Ecto neural progenitor cell (in vitro differentiated cells): ENCODE data around the gene FADS3.
A peak's percentile ranks its signal among the peaks of the same experiment; 100 is the strongest.

ENCODE experiments used
- DNase-seq: peaks from one replicate; pipeline ENCODE4 v3.0.0-alpha.2; 2018; ENCODE audit warnings: low spot score

FADS3 gene

DNA sequence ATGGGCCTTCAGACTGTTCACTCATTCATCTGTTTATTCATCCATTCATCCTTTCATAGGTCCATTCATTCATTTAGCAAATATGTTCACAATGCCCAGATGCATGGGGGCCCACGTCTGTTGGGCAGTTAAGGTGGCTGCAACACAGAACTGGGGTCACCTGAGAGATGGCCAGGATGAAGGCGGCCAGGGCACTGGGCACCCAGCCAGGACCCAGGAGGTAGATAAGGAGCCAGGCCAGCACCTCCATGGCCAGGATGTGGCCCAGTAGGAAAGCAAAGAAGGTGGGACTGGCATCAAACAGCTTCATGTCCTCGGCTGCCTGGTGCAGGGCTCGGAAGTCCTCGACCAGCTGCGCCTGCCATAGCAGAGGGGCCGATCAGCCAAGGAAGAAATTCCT lies 12.2 kb downstream of the FADS3 start:
- no peak for DNase-seq

DNA sequence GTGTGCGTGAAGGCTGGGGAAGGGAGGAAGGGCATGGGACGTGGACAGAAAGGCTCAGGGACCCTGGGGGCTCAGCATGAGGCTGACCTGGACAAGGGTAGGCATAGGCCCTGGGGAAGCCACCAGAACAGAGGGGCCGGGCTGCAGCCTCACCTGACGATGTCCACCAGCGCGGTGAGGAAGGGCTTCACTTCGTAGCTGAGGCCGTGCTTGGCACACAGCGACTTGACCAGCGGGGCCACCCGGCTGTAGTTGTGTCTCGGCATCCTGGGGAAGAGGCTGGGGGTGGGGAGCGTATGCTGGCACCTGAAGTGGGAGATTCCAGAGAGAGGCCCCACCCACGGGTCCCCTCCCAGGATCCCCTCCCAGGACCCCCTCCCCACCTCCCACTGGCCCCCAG lies 15.6 kb downstream of the FADS3 start:
- no peak for DNase-seq

DNA sequence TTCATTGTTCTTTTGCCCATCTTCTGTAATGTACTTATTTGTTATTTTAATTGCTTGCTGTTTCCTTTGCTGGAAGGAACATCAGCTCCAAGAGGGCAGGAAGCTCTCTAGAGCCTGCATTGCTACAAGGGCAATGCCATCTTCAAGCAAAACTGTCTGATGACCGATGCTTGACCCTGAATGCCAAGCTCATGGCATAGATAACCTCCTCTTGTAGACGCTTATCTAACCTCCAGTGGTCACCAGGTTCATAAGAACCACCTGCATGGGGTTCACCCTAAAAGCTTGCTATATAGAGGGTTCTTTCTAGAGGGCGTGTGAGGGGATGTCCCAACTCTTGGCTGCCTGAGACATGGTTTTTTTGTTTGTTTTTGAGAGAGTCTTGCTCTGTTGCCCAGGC lies 16.5 kb downstream of the FADS3 start:
- no peak for DNase-seq

DNA sequence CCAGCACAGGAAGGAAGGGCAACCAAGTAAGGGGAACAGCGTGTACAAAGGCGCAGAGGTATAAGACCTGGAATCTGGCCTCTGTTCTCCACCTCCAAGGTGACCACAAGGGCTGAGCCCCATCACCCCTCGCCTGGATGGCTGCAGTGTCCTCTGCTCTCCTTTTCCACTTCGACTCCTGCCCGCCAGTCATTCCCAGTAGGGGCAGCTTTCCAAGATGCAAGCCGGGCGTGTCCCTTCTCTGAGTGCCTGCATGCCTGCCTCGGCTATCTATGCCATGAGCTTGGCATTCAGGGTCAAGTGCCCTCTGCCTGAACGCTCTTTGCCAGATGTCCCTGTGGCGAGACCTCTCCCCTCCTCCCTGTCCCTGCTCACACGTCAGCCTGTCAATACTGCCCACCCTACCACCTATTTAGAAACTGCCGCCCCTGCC lies 17.0 kb downstream of the FADS3 start:
- DNase-seq = no peak

DNA sequence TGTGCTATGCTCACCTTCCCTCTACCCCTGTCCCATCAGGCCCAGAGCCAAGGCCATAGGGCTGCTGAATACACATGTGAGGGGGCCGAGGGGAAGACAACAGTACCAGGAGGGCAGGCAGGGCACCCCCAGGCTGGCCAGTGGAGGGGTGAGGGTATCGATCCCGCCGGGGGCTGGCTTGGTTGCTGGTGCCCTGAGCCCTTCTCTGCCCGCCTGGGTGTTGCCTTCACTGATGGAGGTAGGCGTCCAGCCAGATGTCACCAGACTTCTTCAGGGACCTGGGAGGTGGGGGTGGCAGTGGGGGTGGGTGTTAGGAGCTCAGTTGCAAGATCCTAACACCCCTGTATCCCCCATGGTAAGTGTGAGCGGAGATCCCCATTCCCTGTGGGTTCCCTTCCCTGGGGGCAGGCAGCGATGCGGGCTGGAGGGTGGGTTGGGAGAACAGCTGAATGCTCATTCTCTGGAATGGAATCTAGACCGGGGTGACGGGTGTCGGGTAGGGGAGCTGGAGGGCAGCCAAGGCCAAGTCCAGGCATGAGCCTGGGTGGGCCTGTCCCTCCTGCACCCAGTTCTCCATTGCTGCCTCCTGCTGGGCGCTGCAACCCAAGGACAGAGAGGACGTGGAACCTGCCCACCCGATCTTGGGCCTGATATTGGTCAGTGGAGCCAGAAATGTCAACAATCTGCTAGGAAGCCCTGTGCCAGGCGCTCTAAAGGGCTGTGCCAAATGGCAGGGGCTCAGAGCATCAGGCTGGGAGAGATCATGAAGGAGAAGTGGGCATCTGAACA lies 17.6 kb downstream of the FADS3 start:
- DNase-seq = no peak

DNA sequence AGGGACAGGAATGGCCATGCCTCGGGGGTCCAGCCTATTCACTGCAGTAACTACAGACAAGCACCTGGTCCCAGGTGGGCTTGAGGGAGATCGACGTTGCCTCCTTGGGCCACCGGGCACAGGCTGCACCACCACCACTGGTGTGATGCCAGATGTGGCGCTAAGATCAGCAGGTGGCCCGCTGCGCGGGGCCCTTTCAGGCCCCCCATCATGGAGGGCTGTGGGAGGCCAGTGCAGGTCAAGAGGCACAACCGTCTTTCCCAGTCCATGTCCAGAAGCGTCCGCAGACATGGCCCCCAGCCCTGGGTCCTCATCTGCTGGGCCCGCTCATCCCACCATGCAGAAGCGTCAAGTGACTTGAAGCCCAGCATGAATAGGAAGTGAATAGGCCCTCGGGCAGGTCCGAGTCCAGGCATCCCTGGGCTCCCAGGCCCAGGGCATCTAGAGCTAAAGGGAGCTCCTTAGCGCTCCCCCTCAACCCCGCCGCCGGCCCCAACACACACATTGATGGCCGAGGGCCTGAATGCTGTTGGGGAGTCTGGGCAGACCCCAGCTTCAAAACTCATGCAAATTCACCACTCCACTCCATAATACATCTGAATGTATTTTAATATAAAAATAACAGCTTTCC lies 18.3 kb downstream of the FADS3 start:
- DNase-seq = no peak

DNA sequence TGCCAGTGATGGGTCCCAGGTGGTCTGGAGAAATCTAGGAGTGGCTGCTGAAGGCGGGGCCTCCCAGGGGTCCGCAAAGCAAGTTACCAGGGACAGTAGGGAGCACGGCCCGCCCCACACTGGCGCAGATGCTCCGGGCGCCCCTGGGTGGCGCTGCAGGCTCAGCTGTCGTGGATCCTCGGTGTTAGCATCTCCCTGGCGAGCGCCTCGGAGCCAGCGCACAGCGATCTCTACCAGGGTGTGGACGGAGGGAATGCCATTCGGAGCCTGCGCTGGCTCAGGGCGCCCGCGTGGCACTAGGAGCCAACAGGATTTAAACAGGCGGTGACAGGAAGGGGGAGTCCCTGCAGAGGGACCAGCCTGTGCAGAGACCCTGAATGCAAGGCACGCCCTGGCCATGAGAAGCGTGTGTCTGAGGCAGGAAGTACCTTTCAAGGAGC lies 20.2 kb downstream of the FADS3 start:
- peak; percentile 91 for DNase-seq

DNA sequence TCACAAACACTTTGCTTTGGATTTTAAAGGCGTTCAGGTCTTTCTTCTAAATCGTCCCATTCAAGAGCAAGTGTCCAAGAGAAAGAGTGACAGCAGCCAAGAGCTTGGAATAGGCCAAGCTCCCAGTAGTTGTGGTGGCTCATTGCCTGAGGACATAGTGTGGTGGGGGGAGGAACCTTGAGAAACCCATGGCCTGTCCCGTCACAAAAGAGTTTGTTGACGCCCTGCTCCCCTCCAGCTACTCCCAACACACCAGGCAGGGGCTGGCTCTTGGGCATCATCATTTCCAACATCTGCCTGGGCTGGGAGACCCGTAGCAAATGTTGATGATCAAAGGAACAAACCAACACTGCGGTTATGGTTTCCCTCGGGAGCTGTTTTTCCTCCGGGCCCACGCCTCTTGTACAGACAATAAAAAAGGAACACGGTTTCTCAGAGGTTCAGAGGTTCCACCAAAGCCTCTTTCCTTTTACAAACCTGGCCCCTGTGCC lies 20.8 kb downstream of the FADS3 start:
- no peak for DNase-seq

DNA sequence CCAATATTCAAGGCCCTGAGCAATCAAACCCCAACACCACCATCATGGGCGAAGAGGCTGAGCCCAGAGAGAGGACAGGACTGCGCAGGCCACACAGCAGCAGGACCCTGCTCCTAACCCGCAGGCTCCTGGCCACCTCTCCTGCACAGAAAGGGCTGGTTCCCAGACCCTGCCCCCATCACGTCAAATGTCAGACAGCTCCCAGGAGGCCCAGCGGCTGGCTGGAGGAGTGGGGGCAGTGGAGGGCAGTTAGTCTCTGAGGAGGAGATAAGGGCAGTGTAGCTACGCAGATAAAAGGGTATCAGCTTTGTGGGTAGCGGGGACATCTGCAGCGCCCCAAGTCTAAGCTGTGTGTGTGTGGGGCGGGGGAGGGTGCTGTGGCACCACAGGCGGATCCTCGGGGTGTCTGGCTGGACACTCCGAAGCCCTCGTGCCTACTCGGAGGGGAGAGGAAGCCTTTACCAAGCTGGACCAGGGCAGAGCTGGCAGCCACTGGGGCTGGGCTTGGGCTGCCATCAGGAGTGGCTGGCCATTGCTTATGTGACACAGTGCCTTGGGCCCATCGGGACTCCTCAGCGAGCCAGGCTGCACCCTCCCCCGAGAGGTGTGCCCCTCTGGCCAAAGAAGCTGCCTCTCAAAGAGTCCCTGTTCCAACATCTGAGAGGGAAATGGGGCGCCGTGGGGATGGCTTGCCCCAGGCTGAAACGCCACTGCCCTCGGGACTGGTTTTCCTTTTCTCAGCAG lies 21.5 kb downstream of the FADS3 start:
- DNase-seq = peak; percentile 52

DNA sequence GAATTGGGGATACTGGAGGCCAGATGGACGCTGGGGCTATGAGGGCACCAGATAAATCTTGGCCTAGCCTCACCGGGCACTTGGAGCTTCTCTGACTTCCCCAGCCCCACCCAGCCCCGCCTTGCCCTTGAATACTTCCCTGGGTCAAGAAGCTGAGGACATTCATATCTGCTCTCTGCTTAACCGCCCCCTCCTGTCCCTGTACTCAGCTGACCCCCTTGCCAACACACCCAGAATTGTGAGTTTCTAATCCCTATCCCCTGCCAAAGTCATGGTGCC lies 22.0 kb downstream of the FADS3 start:
- no peak for DNase-seq

DNA sequence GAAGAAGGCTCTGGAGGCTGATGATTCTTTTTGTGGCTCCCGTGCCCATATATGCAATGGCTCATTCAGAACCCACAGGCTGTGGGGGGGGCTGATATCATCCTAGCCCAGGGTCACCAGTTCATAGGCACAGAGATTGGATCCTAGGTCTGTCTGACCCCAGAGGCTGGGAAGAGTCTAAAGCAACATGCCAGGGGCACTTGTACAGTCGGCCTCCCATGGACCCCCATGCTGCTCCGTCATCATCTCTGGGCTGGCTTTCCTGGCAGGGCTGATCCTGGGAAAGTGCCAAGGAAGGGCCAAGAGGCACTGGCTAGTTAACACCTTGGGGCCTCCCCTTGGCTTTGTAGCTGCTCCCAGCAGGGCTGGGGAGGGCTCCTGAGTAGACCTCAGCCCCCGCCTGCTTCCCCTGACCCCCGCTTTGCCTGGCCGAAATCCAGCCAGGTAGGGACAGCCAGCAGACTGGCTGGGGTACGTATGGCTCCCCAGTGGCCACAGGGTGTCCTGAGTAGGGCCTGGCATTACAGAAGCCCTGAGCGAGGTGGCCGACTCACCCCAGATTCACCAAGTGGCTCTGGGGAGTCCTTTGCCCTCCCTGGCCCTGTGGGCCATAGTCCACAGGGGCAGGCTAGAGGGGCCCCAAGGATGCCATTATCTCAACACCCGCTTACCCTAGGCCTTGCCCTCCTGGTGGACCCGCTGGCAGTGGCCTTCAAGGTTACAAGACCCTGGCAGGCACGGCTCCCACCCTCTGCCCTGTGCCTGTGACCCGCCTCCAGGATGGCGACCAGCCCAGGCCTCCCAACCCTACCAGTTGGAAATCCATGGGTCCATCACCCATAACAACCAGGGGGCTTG lies 22.5 kb downstream of the FADS3 start:
- DNase-seq = peak; percentile 47

DNA sequence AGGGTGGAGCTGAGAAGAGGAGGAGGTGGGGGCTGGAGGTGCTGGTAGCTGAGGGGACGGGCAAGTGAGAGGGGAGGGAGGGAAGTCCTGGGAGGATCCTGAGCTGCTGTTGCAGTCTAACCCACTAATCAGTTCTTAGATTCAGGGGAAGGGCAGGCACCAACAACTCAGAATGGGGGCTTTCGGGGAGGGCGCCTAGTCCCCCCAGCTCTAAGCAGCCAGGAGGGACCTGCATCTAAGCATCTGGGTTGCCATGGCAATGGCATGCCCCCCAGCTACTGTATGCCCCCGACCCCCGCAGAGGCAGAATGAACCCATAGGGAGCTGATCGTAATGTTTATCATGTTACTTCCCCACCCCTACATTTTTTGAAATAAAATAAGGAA lies 24.4 kb downstream of the FADS3 start:
- no peak for DNase-seq

DNA sequence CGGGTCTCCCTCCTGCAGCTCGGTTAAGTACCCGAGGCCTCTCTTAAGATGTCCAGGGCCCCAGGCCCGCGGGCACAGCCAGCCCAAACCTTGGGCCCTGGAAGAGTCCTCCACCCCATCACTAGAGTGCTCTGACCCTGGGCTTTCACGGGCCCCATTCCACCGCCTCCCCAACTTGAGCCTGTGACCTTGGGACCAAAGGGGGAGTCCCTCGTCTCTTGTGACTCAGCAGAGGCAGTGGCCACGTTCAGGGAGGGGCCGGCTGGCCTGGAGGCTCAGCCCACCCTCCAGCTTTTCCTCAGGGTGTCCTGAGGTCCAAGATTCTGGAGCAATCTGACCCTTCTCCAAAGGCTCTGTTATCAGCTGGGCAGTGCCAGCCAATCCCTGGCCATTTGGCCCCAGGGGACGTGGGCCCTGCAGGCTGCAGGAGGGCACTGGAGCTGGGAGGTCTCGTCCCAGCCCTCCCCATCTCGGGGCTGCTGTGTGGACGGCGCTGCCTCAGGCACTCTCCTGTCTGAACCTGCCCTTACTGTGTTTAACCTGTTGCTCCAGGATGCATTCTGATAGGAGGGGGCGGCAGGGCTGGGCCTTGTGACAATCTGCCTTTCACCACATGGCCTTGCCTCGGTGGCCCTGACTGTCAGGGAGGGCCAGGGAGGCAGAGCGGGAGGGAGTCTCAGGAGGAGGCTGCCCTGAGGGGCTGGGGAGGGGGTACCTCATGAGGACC lies 25.0 kb downstream of the FADS3 start:
- no peak for DNase-seq

DNA sequence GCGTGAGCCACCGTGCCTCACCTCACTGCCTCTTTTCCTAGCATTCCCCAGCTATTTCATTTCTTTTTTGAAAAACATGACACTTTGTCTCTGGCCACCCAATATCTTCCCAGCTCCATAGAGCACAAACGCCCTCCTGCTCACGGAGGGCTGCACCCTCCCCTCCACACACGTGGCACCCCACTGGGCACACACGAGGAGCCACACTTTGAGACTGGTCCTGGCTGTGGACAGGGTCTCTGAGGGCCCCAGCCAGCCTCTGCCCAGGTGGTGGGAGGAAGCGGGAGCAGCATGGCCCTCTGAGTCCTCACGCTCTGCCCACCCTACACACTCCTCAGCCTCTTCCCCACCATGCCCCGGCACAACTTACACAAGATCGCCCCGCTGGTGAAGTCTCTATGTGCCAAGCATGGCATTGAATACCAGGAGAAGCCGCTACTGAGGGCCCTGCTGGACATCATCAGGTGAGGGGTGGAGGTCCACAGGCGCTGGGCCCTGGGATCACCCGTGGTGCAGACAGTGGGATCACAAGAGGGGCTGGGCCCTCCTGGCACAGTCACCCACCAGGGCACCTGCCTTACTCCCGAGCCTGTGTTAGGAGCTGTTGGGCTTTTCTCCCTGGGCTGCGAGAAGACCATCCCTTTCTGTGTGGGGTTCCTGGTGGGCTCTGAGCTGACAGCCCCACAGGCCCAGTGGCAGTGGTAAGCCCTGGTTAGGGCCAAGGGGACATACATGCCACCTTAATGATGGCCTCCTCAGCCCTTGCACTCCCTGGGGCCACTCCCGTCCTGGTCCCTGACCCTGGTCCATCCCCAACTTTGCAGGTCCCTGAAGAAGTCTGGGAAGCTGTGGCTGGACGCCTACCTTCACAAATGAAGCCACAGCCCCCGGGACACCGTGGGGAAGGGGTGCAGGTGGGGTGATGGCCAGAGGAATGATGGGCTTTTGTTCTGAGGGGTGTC lies 26.2 kb downstream of the FADS3 start:
- no peak for DNase-seq

DNA sequence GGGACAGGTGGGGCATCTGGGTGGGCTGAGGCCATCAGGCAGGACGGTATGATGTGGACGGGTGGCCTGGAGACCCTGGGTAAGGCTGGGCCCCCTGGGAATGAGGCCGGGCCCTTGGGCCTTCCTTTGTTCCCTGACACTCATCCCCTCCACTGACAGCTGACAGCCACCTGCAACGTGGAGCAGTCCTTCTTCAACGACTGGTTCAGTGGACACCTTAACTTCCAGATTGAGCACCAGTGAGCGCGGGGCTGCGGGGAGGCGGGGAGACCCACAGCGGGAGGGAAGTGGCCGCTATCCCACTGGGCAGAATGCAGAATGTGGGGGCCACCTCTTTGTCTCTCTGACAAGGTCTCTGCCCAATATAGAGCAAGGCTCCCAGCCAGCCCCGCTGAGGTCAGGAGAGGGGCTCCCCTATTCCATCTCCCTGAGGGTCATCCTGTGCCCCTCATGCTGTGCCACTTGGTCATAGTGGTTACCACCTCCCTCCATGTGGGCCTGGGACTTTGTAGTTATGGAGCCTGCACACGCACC lies 27.7 kb downstream of the FADS3 start:
- no peak for DNase-seq

DNA sequence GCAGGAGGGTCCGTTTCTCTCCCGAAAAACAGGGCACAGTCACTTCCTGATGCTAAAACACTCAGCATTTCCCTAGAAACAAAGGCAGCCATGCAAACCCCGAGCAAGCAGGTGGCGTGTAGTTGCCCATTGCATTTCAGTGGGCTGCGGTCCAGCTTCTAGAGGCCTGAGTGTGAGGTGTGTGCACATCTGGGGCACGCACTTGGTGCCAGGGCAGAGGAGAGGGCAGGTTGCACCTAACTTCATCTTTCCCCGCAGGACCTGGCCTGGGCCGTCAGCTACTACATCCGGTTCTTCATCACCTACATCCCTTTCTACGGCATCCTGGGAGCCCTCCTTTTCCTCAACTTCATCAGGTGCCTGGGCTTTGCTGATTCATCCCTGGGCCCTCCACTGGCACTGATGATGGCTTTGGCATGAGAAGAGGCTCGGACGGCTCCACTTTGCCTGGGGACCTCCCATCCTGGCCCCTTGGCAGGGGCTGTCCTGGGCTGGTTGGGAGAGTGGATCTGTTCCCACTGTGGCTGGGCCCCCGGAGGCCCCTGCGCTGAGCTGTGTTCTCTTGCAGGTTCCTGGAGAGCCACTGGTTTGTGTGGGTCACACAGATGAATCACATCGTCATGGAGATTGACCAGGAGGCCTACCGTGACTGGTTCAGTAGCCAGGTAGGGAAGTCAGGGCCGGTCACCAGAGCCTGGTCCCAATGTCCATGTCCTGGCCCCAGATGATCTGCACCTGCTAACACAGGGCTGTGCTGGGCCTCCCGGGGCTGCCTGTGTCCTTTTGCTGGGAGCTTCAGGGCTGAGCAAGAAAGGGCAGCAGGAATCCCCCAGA lies 28.4 kb downstream of the FADS3 start:
- no peak for DNase-seq

DNA sequence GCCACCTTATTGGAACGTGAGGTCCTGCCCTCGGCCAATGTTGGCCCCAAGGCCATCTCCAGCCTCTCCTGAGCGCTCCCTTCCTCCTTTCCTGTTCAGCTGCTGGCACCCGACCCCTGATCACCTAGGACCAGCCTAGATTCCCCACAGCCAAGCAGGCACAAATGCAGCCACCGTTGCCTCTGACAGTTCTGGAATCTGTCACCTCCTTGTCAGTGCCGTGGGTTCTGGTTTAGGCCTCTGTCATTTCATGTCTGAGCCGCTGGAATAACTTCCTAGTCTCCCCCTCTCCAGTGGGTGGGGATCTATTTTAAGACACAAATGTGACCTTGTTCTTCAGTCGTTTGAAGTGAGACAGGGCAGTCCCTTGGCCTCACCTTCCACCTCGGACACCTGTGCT lies 29.7 kb downstream of the FADS3 start:
- no peak for DNase-seq

DNA sequence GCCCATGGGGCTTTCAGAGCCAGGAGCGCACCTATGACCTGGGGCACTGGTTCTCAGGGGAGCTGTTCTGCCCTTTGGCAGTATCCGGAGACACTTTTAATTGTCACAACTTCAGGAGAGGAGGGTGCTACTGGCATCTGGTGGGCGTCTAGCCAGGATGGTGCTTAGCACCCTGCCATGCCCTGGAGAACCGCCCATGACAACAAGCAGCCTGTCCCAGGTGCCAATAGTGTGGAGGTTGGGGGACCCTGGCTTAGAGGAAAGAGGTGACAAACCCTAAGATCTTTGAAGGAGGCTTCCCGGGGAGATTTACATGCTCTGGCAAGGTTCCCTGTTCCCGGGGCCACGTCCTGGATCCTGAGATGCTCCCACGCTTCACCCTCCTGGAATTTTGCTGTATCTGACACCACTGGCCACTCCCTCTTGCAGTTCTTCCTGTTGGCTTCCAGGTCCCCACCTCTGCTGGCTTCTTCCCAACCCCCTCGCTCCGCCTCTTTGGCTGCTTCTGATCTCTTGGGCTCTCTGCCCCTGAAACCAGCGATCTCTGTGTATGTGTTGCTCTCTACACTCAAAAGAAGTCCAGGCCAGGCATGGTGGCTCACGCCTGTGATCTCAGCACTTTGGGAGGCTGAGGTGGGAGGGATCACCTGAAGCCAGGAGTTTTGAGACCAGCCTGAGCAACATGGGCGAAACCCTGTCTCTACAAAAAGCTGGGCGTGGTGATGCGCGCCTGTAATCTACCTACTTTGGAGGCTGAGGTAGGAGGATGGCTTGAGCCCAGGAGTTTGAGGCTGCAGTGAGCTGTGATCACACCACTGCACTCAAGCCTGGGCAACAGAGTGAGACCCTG lies 31.1 kb downstream of the FADS3 start:
- DNase-seq = no peak
